Gastroesophageal sphincter (tissue), 4 donors: ENCODE measurements around the gene SEPTIN1. TPM values are rescaled to one million over a fixed set of nuclear protein-coding genes. Genes with fewer than 3 reads are reported as not detected.

Experiments
- ATAC-seq: fragments of 150-250 bp; one replicate; pipeline ENCODE4 v1.9.1; 2016; ENCODE audit warnings: mild to moderate bottlenecking, moderate library complexity
- H3K27ac ChIP-seq, 4 donors: fragments of 200-600 bp; sonication (generic) in 3 of 4; 1 replicate in 3 of 4; 2 replicates in 1 of 4; pipeline ENCODE4 v1.5.1; 2016 to 2019
- H3K27me3 ChIP-seq: fragments of 200-600 bp; sonication (generic); one replicate; pipeline ENCODE4 v1.5.1; 2019
- H3K36me3 ChIP-seq, 2 donors: fragments of 200-600 bp; sonication (generic); one replicate each; pipeline ENCODE4 v1.5.1; 2019; ENCODE audit warnings: control low read depth in 1 of 2
- H3K4me1 ChIP-seq, 3 donors: fragments of 200-600 bp; sonication (generic); 1 replicate in 2 of 3; 2 replicates in 1 of 3; pipeline ENCODE4 v1.5.1; 2016 to 2019; ENCODE audit warnings: control low read depth in 2 of 3
- H3K4me3 ChIP-seq, 2 donors: fragments of 200-600 bp; sonication (generic); one replicate each; pipeline ENCODE4 v1.5.1; 2019; ENCODE audit warnings: mild to moderate bottlenecking in 1 of 2, moderate library complexity in 1 of 2
- H3K9me3 ChIP-seq, 3 donors: fragments of 200-600 bp; sonication (generic); one replicate each; pipeline ENCODE4 v1.5.1; 2017 to 2019; ENCODE audit warnings: control low read depth in 2 of 3
- CTCF ChIP-seq, 4 experiments: fragments of 200-600 bp in 2 of 4; fragments of 450-650 bp in 2 of 4; sonication (generic) in 1 of 4; IDR thresholded peaks; one replicate each; pipeline ENCODE4 v1.5.1; 2017 to 2019; ENCODE audit warnings: antibody characterized with exemption in 4 of 4, mild to moderate bottlenecking in 2 of 4, moderate library complexity in 2 of 4
- EP300 ChIP-seq: sonication (generic); formaldehyde crosslinking; IDR thresholded peaks from one replicate; pipeline ENCODE4 v1.6.1; 2017; ENCODE audit warnings: antibody characterized with exemption, mild to moderate bottlenecking
- POLR2A ChIP-seq, 2 donors: fragments of 450-650 bp; IDR thresholded peaks; one replicate each; pipeline ENCODE4 v1.6.1; 2017; ENCODE audit warnings: antibody characterized with exemption in 2 of 2, mild to moderate bottlenecking in 2 of 2, moderate library complexity in 1 of 2
- POLR2AphosphoS5 ChIP-seq: sonication (generic); formaldehyde crosslinking; IDR thresholded peaks from one replicate; pipeline ENCODE4 v1.6.1; 2017; ENCODE audit warnings: antibody characterized with exemption
- WGBS, 2 donors: methylation state at CpG; one replicate each; pipeline ENCODE4 v1.1.5; 2018; ENCODE audit warnings: low coverage in 1 of 2; 5-methylcytosine and 5-hydroxymethylcytosine counted together
- total RNA-seq, 4 donors: library from RNA; depleted of rRNA; stranded (reverse); fragments of >200 nt; gene quantifications; one replicate each; pipeline ENCODE4 v1.1.0, GENCODE V29; 2016

Gene SEPTIN1
- total RNA-seq, 4 donors from 2014 or later = 0.59 to 2.2 (median 1.2) TPM

GRCh38 chr16:30376461-30376902 is 5.9 kb downstream of the SEPTIN1 start:
- H3K36me3 ChIP-seq = no peaks in the 10 kb centered on the region
- no peaks in the 10 kb centered on the region for H3K9me3 ChIP-seq
- no peak overlapping the region for H3K4me3 ChIP-seq
- TF ChIP-seq POLR2A (IDR thresholded peaks at IDR 0.05) = no peak
- TF ChIP-seq CTCF (IDR thresholded peaks at IDR 0.05) = no peak
- TF ChIP-seq EP300 = no peak
- no peak for TF ChIP-seq POLR2AphosphoS5
- H3K4me1 ChIP-seq = peaks cover 0 to 36% (median 10%) of the 10 kb centered on the region in 3 donors
- no peaks in the 10 kb centered on the region for H3K27me3 ChIP-seq
- H3K27ac ChIP-seq = peak overlapping the region in 3 of 4 donors; percentile 98 to 100 (median 100)
- WGBS, 2 donors = no CpG with 5 or more reads among the region's 8 CpGs
- ATAC-seq = no peak

GRCh38 chr16:30375864-30376263 is 6.5 kb downstream of the SEPTIN1 start:
- H3K4me3 ChIP-seq = no peak overlapping the region
- TF ChIP-seq POLR2AphosphoS5 (no peak), EP300 (no peak), POLR2A (IDR thresholded peaks at IDR 0.05) (no peak)
- ATAC-seq = no peak
- H3K4me1 ChIP-seq = peaks cover 0 to 41% (median 15%) of the 10 kb centered on the region in 3 donors
- H3K27ac ChIP-seq = peak overlapping the region in 2 of 4 donors; percentile 12 to 100
- no peaks in the 10 kb centered on the region for H3K36me3 ChIP-seq
- H3K9me3 ChIP-seq = no peaks in the 10 kb centered on the region
- 70 to 90% methylated on average over 2 of the region's 8 CpGs for WGBS, 2 donors
- no peaks in the 10 kb centered on the region for H3K27me3 ChIP-seq

- no peak within 1 kb of the TSS for H3K4me3 ChIP-seq
- peaks cover 0 to 32% (median 15%) of the 10 kb centered on the region in 3 donors for H3K4me1 ChIP-seq
- no peak within 1 kb of the TSS for H3K27ac ChIP-seq
- TF ChIP-seq EP300 = no peak
- no peak for TF ChIP-seq CTCF (IDR thresholded peaks at IDR 0.05)
- no peak for TF ChIP-seq POLR2A (IDR thresholded peaks at IDR 0.05)
- TF ChIP-seq POLR2AphosphoS5 = no peak
- H3K36me3 ChIP-seq = no peaks in the 10 kb centered on the region
- H3K27me3 ChIP-seq = no peaks in the 10 kb centered on the region
- WGBS, 2 donors = no CpG with 5 or more reads among the region's 6 CpGs
- ATAC-seq = no peak
- H3K9me3 ChIP-seq = no peaks in the 10 kb centered on the region
Observed at GRCh38 chr16:30374538-30374937, 7.8 kb downstream of the SEPTIN1 start, which contains the start of gene MYL11. Gene MYL11, plus strand, starts transcription at chr16:30374802. Its CDS starts 56 bp downstream, at chr16:30374858.

GRCh38 chr16:30372725-30373124 is 9.6 kb downstream of the SEPTIN1 start:
- Histone ChIP-seq H3K27me3 (no peaks in the 10 kb centered on the region), H3K4me3 (no peak overlapping the region), H3K9me3 (no peaks in the 10 kb centered on the region), H3K36me3 (no peaks in the 10 kb centered on the region), H3K27ac (no peak overlapping the region), H3K4me1 (peaks cover 0 to 40% (median 15%) of the 10 kb centered on the region in 3 donors)
- no peak for TF ChIP-seq POLR2AphosphoS5
- TF ChIP-seq EP300 = no peak
- TF ChIP-seq POLR2A (IDR thresholded peaks at IDR 0.05) = no peak
- TF ChIP-seq CTCF (IDR thresholded peaks at IDR 0.05) = no peak
- WGBS, 2 donors = 86 to 87% methylated on average over 1 to 5 of the region's 5 CpGs
- no peak for ATAC-seq

GRCh38 chr16:30372038-30372712 is 10.2 kb downstream of the SEPTIN1 start:
- Histone ChIP-seq H3K36me3 (no peaks in the 10 kb centered on the region), H3K9me3 (no peaks in the 10 kb centered on the region), H3K4me3 (no peak overlapping the region), H3K27me3 (no peaks in the 10 kb centered on the region), H3K27ac (peak overlapping the region in 2 of 4 donors; percentile 86 to 91), H3K4me1 (peaks cover 0 to 40% (median 20%) of the 10 kb centered on the region in 3 donors)
- ATAC-seq = no peak
- WGBS, 2 donors = 66% methylated on average over 6 of the region's 6 CpGs; no CpG with 5 or more reads in 1 of the 2 donors
- TF ChIP-seq POLR2AphosphoS5 (no peak), CTCF (IDR thresholded peaks at IDR 0.05) (no peak), POLR2A (IDR thresholded peaks at IDR 0.05) (no peak), EP300 (no peak)
